CD4-positive, alpha-beta T cell treated with Interleukin-1 beta for 1 hour (primary cell): ENCODE results near the gene ZBTB7A.

Source experiments
- DNase-seq, 2 donors: peaks; one replicate each; pipeline ENCODE4 v3.0.0-alpha.2; 2020 to 2022

Gene ZBTB7A

GRCh38 chr19:4034048-4035017 is 32.4 kb downstream of the ZBTB7A start:
- no peak for DNase-seq

- no peak for DNase-seq
Observed at GRCh38 chr19:4033028-4033956, 33.4 kb downstream of the ZBTB7A start.

GRCh38 chr19:4032436-4032835 is 34.3 kb downstream of the ZBTB7A start:
- DNase-seq = no peak

- DNase-seq = no peak
Observed at GRCh38 chr19:4031420-4031819, 35.3 kb downstream of the ZBTB7A start.

GRCh38 chr19:4030981-4031380 is 35.7 kb downstream of the ZBTB7A start:
- no peak for DNase-seq

GRCh38 chr19:4030552-4030951 is 36.1 kb downstream of the ZBTB7A start:
- no peak for DNase-seq

- DNase-seq = no peak
Observed at GRCh38 chr19:4029247-4029614, 37.5 kb downstream of the ZBTB7A start.

- DNase-seq = no peak
Observed at GRCh38 chr19:4028334-4029246, 38.1 kb downstream of the ZBTB7A start.

GRCh38 chr19:4027146-4027545 is 39.6 kb downstream of the ZBTB7A start:
- no peak for DNase-seq

GRCh38 chr19:4025317-4025716 is 41.4 kb downstream of the ZBTB7A start:
- no peak for DNase-seq

- no peak for DNase-seq
Observed at GRCh38 chr19:4023600-4024398, 42.9 kb downstream of the ZBTB7A start.

GRCh38 chr19:4019578-4019977 is 47.1 kb downstream of the ZBTB7A start:
- DNase-seq = no peak

GRCh38 chr19:4018775-4019504 is 47.8 kb downstream of the ZBTB7A start:
- no peak for DNase-seq

- DNase-seq = no peak
Observed at GRCh38 chr19:4018140-4018613, 48.5 kb downstream of the ZBTB7A start.

GRCh38 chr19:4016903-4017638 is 49.6 kb downstream of the ZBTB7A start:
- DNase-seq = no peak

GRCh38 chr19:4016486-4016885 is 50.2 kb downstream of the ZBTB7A start:
- no peak for DNase-seq

GRCh38 chr19:4015705-4016402 is 50.8 kb downstream of the ZBTB7A start:
- no peak for DNase-seq

GRCh38 chr19:4014541-4015491 is 51.9 kb downstream of the ZBTB7A start:
- DNase-seq = peak; percentile 19 to 54
